ENCODE results near the gene SLC47A1.

The SLC47A1 gene

DNA sequence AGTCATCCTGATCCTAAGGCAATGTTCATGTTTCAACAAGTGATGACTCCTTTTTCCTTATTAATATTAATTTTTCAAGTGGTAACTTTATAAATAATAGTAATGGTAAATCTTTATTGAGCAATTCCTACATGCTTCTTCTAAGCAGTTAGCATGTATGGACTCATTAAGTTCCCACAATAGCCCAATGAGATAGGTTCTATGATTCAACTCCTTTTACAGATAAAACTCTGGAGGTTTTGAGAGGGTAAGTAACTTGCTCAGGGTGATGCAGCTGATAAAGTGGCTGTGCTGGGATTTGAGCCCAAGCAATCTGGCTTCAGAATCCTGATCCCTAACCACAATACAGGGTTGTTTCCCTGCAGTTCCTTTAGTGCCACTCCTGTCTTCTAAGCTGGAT is 25.3 kb downstream of the SLC47A1 start:
- no peaks in the 10 kb centered on the region for H3K27me3 ChIP-seq (ENCODE audit: insufficient read depth, poor library complexity, severe bottlenecking)
- H3K4me3 ChIP-seq (replicated peaks; ENCODE audit: insufficient read depth, low read length), result no peak overlapping the region
- H3K27ac ChIP-seq (replicated peaks), result no peak overlapping the region
- no peak for TF ChIP-seq REST (IDR thresholded peaks at IDR 0.05; ENCODE audit: insufficient replicate concordance, low read depth)
- TF ChIP-seq SPI1 (IDR thresholded peaks at IDR 0.05; ENCODE audit: borderline replicate concordance, low read depth), result no peak
- TF ChIP-seq, protein P1, sequence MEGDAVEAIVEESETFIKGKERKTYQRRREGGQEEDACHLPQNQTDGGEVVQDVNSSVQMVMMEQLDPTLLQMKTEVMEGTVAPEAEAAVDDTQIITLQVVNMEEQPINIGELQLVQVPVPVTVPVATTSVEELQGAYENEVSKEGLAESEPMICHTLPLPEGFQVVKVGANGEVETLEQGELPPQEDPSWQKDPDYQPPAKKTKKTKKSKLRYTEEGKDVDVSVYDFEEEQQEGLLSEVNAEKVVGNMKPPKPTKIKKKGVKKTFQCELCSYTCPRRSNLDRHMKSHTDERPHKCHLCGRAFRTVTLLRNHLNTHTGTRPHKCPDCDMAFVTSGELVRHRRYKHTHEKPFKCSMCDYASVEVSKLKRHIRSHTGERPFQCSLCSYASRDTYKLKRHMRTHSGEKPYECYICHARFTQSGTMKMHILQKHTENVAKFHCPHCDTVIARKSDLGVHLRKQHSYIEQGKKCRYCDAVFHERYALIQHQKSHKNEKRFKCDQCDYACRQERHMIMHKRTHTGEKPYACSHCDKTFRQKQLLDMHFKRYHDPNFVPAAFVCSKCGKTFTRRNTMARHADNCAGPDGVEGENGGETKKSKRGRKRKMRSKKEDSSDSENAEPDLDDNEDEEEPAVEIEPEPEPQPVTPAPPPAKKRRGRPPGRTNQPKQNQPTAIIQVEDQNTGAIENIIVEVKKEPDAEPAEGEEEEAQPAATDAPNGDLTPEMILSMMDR (IDR thresholded peaks at IDR 0.05; ENCODE audit: insufficient read depth, low read length), result no peak
- TF ChIP-seq GABPA (IDR thresholded peaks at IDR 0.05; ENCODE audit: low read depth), result no peak
- TF ChIP-seq POLR2AphosphoS5 (IDR thresholded peaks at IDR 0.05; ENCODE audit: low read depth), result no peak
- DNase-seq (ENCODE audit: low read depth in 1 of 2, low spot score in 1 of 2), result no peak

- no peak for DNase-seq (ENCODE audit: low read depth in 1 of 2, low spot score in 1 of 2)
- Histone ChIP-seq H3K4me3 (replicated peaks; ENCODE audit: insufficient read depth, low read length) (no peak overlapping the region), H3K27ac (replicated peaks) (no peak overlapping the region), H3K27me3 (ENCODE audit: insufficient read depth, poor library complexity, severe bottlenecking) (no peaks in the 10 kb centered on the region)
- TF ChIP-seq REST (IDR thresholded peaks at IDR 0.05; ENCODE audit: insufficient replicate concordance, low read depth) (no peak), SPI1 (IDR thresholded peaks at IDR 0.05; ENCODE audit: borderline replicate concordance, low read depth) (no peak), GABPA (IDR thresholded peaks at IDR 0.05; ENCODE audit: low read depth) (no peak), POLR2AphosphoS5 (IDR thresholded peaks at IDR 0.05; ENCODE audit: low read depth) (no peak)
- TF ChIP-seq, protein P1 (IDR thresholded peaks at IDR 0.05; ENCODE audit: insufficient read depth, low read length), result no peak
These were observed 28.2 kb downstream of the SLC47A1 start for GRCh38 chr17:19561697-19562318.

- Histone ChIP-seq H3K4me3 (replicated peaks; ENCODE audit: insufficient read depth, low read length) (no peak overlapping the region), H3K27ac (replicated peaks) (no peak overlapping the region), H3K27me3 (ENCODE audit: insufficient read depth, poor library complexity, severe bottlenecking) (no peaks in the 10 kb centered on the region)
- no peak for TF ChIP-seq SPI1 (IDR thresholded peaks at IDR 0.05; ENCODE audit: borderline replicate concordance, low read depth)
- TF ChIP-seq, protein P1 (IDR thresholded peaks at IDR 0.05; ENCODE audit: insufficient read depth, low read length), result no peak
- no peak for TF ChIP-seq REST (IDR thresholded peaks at IDR 0.05; ENCODE audit: insufficient replicate concordance, low read depth)
- TF ChIP-seq GABPA (IDR thresholded peaks at IDR 0.05; ENCODE audit: low read depth), result no peak
- TF ChIP-seq POLR2AphosphoS5 (IDR thresholded peaks at IDR 0.05; ENCODE audit: low read depth), result no peak
- no peak for DNase-seq (ENCODE audit: low read depth in 1 of 2, low spot score in 1 of 2)
These were observed 32.3 kb downstream of the SLC47A1 start for GRCh38 chr17:19565817-19566575.
